Neural progenitor cell (in vitro differentiated cells): ENCODE results near the gene CD96.

Experiments
- CTCF ChIP-seq: fragments of 200-600 bp; sonication (generic); IDR thresholded peaks from 2 replicates; pipeline ENCODE4 v1.5.1; 2017; ENCODE audit warnings: antibody characterized with exemption, mild to moderate bottlenecking
- EZH2 ChIP-seq: fragments of 200-600 bp; sonication (generic); IDR thresholded peaks from 2 replicates; pipeline ENCODE4 v1.6.1; 2017; ENCODE audit warnings: antibody characterized with exemption, mild to moderate bottlenecking, moderate library complexity

GRCh38 chr3:111594205-111594604 is 52.2 kb downstream of the CD96 start:
- TF ChIP-seq CTCF, result no peak
- TF ChIP-seq EZH2, result no peak
